ENCODE data around the gene HEATR9. TPM values are rescaled to one million over a fixed set of nuclear protein-coding genes. Genes with fewer than 3 reads are reported as not detected.

The HEATR9 gene
- total RNA-seq, 1 donor from 2014 or later = not detected

- H3K36me3 Mint-ChIP-seq (ENCODE audit: unreplicated experiment) = peaks cover 2% of the 10 kb centered on the region
- TF ChIP-seq CTCF (IDR thresholded peaks at IDR 0.05) = peak; percentile 72
Observed at GRCh38 chr17:35808962-35809854, 59.5 kb downstream of the HEATR9 start, which contains the start of gene TAF15. Gene TAF15, plus strand, starts transcription at chr17:35809484. Its CDS starts 86 bp downstream, at chr17:35809570.

GRCh38 chr17:35808240-35808961, 60.3 kb downstream of the HEATR9 start:
- H3K36me3 Mint-ChIP-seq (ENCODE audit: unreplicated experiment) = no peaks in the 10 kb centered on the region
- H3K4me3 Mint-ChIP-seq (ENCODE audit: unreplicated experiment) = peak overlapping the region; percentile 86
- peak overlapping the region; percentile 99 for H3K27ac Mint-ChIP-seq (ENCODE audit: unreplicated experiment)
- TF ChIP-seq CTCF (IDR thresholded peaks at IDR 0.05) = no peak
- H3K27me3 Mint-ChIP-seq (ENCODE audit: unreplicated experiment) = no peaks in the 10 kb centered on the region
- no peak for DNase-seq (ENCODE audit: extremely low spot score, unreplicated experiment)
- no peaks in the 10 kb centered on the region for H3K9me3 Mint-ChIP-seq (ENCODE audit: unreplicated experiment)
- peaks cover 57% of the 10 kb centered on the region for H3K4me1 Mint-ChIP-seq (ENCODE audit: unreplicated experiment)

More at GRCh38 chr17:35808962-35809854, 59.5 kb downstream of the HEATR9 start, which contains the start of gene TAF15:
- Mint-ChIP-seq H3K27me3 (ENCODE audit: unreplicated experiment) (no peaks in the 10 kb centered on the region), H3K4me1 (ENCODE audit: unreplicated experiment) (peaks cover 62% of the 10 kb centered on the region), H3K9me3 (ENCODE audit: unreplicated experiment) (no peaks in the 10 kb centered on the region), H3K27ac (ENCODE audit: unreplicated experiment) (peak within 1 kb of the TSS; percentile 99), H3K4me3 (ENCODE audit: unreplicated experiment) (peak within 1 kb of the TSS; percentile 86)
- DNase-seq (ENCODE audit: extremely low spot score, unreplicated experiment) = peak; percentile 99

GRCh38 chr17:35807371-35808144, 61.1 kb downstream of the HEATR9 start:
- Mint-ChIP-seq H3K4me3 (ENCODE audit: unreplicated experiment) (peak overlapping the region; percentile 86), H3K4me1 (ENCODE audit: unreplicated experiment) (peaks cover 53% of the 10 kb centered on the region), H3K9me3 (ENCODE audit: unreplicated experiment) (no peaks in the 10 kb centered on the region), H3K27ac (ENCODE audit: unreplicated experiment) (peak overlapping the region; percentile 99), H3K36me3 (ENCODE audit: unreplicated experiment) (no peaks in the 10 kb centered on the region), H3K27me3 (ENCODE audit: unreplicated experiment) (no peaks in the 10 kb centered on the region)
- DNase-seq (ENCODE audit: extremely low spot score, unreplicated experiment) = no peak
- TF ChIP-seq CTCF (IDR thresholded peaks at IDR 0.05) = no peak

Other genes with a start within 250 kb of the HEATR9 start
- 15.6 and 16.2 TPM in 2 replicates for gene RASL10B, start 137.3 kb downstream of the HEATR9 start, total RNA-seq
- not detected in 2 replicates for gene GAS2L2, start 115.7 kb downstream of the HEATR9 start, total RNA-seq
- not detected in 2 replicates for gene C17orf50, start 108.0 kb downstream of the HEATR9 start, total RNA-seq
- 0.73 and 0.75 TPM in 2 replicates for gene MMP28, start 73.2 kb downstream of the HEATR9 start, total RNA-seq
- gene TAF15, start 59.4 kb downstream of the HEATR9 start, total RNA-seq = 157 and 170 TPM in 2 replicates
- not detected in 2 replicates for gene CCL5, start 11.5 kb upstream of the HEATR9 start, total RNA-seq
- 0.35 TPM in 1 of 2 replicates, not detected in the other for gene RDM1, start 61.9 kb upstream of the HEATR9 start, total RNA-seq
- not detected in 2 replicates for gene LYZL6, start 74.8 kb upstream of the HEATR9 start, total RNA-seq
- gene CCL16, start 112.6 kb upstream of the HEATR9 start, total RNA-seq = not detected in 2 replicates
- gene CCL14, start 117.8 kb upstream of the HEATR9 start, total RNA-seq = not detected in 2 replicates
- gene CCL15, start 132.7 kb upstream of the HEATR9 start, total RNA-seq = not detected in 2 replicates
- gene CCL23, start 149.1 kb upstream of the HEATR9 start, total RNA-seq = not detected in 2 replicates
- not detected in 2 replicates for gene CCL18, start 195.4 kb upstream of the HEATR9 start, total RNA-seq
- gene CCL3, start 221.3 kb upstream of the HEATR9 start, total RNA-seq = not detected in 2 replicates
- gene CCL4, start 234.9 kb upstream of the HEATR9 start, total RNA-seq = not detected in 2 replicates

Measured in osteocyte (in vitro differentiated cells).